NB4 (cell line): Measurements from ENCODE around the gene WDFY4.

ENCODE experiments used
- MYC ChIP-seq: IDR thresholded peaks from 2 replicates; pipeline ENCODE4 v1.6.1; 2011; ENCODE audit warnings: low read depth, low read length
- POLR2A ChIP-seq: IDR thresholded peaks from 2 replicates; pipeline ENCODE4 v1.6.1; 2011; ENCODE audit warnings: mild to moderate bottlenecking; ENCODE audit not compliant: insufficient read length; ENCODE audit errors: extremely low read depth
- TF ChIP-seq, protein P1 (sequence below): IDR thresholded peaks from one replicate; pipeline ENCODE4 v1.5.1; 2012; ENCODE audit warnings: low read depth, low read length
- TF ChIP-seq, protein P2 (sequence below): IDR thresholded peaks from 2 replicates; pipeline ENCODE4 v1.6.1; 2011; ENCODE audit warnings: low read depth, low read length

DNA sequence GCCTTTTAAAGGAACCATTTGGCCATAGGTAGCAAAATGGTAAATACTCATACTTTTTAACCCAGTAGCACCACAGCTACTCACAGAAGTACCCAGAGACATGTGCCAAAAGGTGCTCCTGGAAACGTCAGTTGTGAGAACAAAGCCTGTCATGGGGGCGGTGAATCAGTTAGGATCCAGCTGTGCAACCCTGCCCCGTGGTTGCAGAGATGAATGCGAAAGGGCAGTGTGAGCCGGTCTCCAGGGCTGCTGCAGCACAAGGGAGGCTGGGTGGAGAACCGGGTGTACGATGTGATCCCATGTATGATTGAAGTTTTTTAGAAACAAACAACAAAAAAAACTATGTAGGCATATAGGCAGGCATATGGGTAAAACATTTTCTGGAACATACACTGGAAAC, 256.3 kb downstream of the WDFY4 start:
- TF ChIP-seq, protein P1, sequence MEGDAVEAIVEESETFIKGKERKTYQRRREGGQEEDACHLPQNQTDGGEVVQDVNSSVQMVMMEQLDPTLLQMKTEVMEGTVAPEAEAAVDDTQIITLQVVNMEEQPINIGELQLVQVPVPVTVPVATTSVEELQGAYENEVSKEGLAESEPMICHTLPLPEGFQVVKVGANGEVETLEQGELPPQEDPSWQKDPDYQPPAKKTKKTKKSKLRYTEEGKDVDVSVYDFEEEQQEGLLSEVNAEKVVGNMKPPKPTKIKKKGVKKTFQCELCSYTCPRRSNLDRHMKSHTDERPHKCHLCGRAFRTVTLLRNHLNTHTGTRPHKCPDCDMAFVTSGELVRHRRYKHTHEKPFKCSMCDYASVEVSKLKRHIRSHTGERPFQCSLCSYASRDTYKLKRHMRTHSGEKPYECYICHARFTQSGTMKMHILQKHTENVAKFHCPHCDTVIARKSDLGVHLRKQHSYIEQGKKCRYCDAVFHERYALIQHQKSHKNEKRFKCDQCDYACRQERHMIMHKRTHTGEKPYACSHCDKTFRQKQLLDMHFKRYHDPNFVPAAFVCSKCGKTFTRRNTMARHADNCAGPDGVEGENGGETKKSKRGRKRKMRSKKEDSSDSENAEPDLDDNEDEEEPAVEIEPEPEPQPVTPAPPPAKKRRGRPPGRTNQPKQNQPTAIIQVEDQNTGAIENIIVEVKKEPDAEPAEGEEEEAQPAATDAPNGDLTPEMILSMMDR, result no peak
- TF ChIP-seq POLR2A (no peak), MYC (no peak)
- TF ChIP-seq, protein P2, sequence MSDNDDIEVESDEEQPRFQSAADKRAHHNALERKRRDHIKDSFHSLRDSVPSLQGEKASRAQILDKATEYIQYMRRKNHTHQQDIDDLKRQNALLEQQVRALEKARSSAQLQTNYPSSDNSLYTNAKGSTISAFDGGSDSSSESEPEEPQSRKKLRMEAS, result no peak
